Right hindlimb (tissue), 1 donor: ENCODE data around the gene PMF1.
A peak's percentile ranks its signal among the peaks of the same experiment; 100 is the strongest.

ENCODE experiments used
- DNase-seq: peaks from one replicate; pipeline ENCODE4 v3.0.0-alpha.2; 2018

PMF1 gene

GRCh38 chr1:156241311-156241811 is 28.6 kb downstream of the PMF1 start:
- peak; percentile 59 for DNase-seq

GRCh38 chr1:156241926-156242325 is 29.1 kb downstream of the PMF1 start, which contains the start of gene BGLAP:
Gene BGLAP, plus strand, starts transcription at chr1:156242184. Its CDS starts 48 bp downstream, at chr1:156242232.
- no peak for DNase-seq

- DNase-seq, result no peak
These were observed 29.9 kb downstream of the PMF1 start for GRCh38 chr1:156242738-156243137.

- DNase-seq, result no peak
These were observed 31.3 kb downstream of the PMF1 start for GRCh38 chr1:156244126-156244525.

- no peak for DNase-seq
These were observed 31.9 kb downstream of the PMF1 start for GRCh38 chr1:156244712-156245111.

- no peak for DNase-seq
These were observed 32.8 kb downstream of the PMF1 start for GRCh38 chr1:156245451-156246232.

GRCh38 chr1:156246241-156246780 is 33.5 kb downstream of the PMF1 start:
- DNase-seq, result no peak

- DNase-seq, result peak; percentile 58
These were observed 34.1 kb downstream of the PMF1 start for GRCh38 chr1:156246781-156247459.

GRCh38 chr1:156247460-156248322 is 34.9 kb downstream of the PMF1 start, which contains the start of gene PAQR6:
Gene PAQR6, minus strand, starts transcription at chr1:156248056. Its CDS starts 1,325 bp downstream, at chr1:156246731.
- no peak for DNase-seq

GRCh38 chr1:156248323-156248683 is 35.5 kb downstream of the PMF1 start:
- DNase-seq, result no peak

GRCh38 chr1:156249593-156249992 is 36.8 kb downstream of the PMF1 start:
- DNase-seq, result no peak

GRCh38 chr1:156251527-156251926 is 38.7 kb downstream of the PMF1 start:
- DNase-seq, result no peak

GRCh38 chr1:156253634-156254033 is 40.8 kb downstream of the PMF1 start:
- no peak for DNase-seq

- DNase-seq, result no peak
These were observed 44.9 kb downstream of the PMF1 start for GRCh38 chr1:156257711-156258110.

GRCh38 chr1:156258859-156259258 is 46.1 kb downstream of the PMF1 start:
- DNase-seq, result no peak

- no peak for DNase-seq
These were observed 47.0 kb downstream of the PMF1 start for GRCh38 chr1:156259805-156260204.

- DNase-seq, result no peak
These were observed 48.1 kb downstream of the PMF1 start for GRCh38 chr1:156260896-156261295.

- no peak for DNase-seq
These were observed 49.9 kb downstream of the PMF1 start for GRCh38 chr1:156262461-156263287.

- no peak for DNase-seq
These were observed 50.5 kb downstream of the PMF1 start for GRCh38 chr1:156263288-156263655.

- DNase-seq, result no peak
These were observed 53.2 kb downstream of the PMF1 start for GRCh38 chr1:156266051-156266450.

- DNase-seq, result no peak
These were observed 55.5 kb downstream of the PMF1 start for GRCh38 chr1:156268336-156268735.

GRCh38 chr1:156270314-156270713 is 57.5 kb downstream of the PMF1 start:
- no peak for DNase-seq
